HS-27A (cell line): Measurements from ENCODE around the gene SF3B1.
"Not testable (repeated sequence)": the region's sequence is repeated elsewhere in the genome, so short reads cannot be mapped to it uniquely, and the experiment has no call there.

Source experiments
- DNase-seq: peaks from one replicate; pipeline ENCODE4 v3.0.0-alpha.2; 2012; ENCODE audit warnings: low read depth, missing footprints

The SF3B1 gene

DNA sequence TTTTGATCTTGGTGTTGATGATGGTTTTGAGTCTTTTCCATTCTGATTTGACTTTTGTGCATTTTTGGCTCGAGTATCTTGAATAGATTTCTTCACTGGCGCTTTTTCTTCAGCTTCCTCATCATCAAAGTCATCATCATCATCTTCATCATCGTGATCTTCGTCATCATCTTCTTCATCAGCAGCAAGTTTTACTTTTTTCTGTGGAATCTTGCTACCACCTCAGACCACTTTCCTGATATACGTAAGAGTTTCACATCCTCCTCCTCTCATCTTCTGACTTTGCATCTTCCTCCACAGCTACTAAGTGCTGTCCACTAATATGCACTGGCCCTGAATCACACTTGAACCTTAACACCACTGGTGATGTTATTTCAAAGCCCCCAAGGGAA is 54.9 kb downstream of the SF3B1 start:
- not testable (repeated sequence) for DNase-seq

DNA sequence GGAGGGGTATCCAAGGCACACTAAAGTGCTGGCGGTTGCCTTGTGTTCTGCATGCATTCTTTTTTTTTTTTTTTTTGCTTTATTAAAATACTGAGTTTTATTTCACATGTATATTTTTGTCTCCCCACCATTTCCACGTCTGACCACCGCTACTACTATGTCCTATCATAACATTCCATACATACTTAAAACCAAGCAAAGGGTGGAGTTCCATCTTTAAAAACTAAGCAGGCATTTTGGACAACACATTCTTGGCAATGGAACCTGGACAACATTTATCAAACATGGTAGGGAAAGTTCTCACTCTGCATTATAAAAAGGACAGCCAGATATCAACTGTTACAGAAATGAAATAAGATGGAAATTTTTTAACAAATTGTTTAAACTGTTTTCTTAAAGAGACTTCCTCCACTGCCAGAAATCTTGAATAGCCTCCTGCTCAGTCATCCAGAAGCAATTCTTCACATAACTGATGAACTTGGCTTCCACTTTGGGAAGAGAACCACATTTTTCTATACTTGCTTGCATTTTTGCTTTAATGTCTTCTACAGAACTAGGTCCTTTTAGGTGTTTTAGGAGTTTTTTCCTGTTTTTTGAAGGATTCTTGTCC is 55.4 kb downstream of the SF3B1 start:
- not testable (repeated sequence) for DNase-seq

DNA sequence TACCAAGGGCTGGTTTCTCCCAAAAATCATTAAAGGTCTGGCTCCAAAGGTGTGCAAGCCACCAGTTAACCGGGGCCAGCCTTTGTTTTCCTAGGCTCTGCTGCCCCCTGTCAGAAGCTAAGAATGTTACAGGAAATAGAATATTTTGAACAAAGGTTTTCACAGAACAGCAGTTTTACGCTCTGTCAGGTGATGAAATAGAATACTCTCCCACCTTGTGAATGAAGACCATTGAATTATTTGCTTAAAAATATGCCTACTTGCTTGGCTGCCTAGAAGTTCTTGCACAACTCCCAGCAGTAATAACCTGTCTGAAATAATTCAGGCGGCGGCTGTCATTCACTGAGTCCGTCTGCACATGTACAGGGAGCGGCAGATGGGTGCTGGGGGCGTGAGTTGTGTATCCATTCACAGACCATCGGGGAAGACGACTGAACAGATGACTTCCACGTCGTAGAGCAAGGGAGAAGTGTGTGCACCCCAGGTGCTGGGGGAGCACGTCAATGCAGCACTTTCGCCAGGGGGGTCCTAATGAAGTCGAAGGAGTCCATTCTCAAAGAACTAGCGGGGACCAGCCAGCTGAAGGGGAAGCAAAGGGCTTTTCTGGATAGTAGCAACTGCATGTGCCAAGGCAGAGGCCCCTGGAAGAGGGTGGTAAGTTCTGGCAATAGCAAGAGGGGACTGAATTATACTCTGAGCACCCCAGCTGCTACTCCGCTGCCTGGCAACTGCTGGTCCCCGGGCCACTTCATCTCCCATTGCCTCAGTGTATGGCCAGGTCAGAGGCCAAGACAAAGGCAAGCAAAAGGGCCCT is 56.1 kb downstream of the SF3B1 start:
- DNase-seq: no peak

DNA sequence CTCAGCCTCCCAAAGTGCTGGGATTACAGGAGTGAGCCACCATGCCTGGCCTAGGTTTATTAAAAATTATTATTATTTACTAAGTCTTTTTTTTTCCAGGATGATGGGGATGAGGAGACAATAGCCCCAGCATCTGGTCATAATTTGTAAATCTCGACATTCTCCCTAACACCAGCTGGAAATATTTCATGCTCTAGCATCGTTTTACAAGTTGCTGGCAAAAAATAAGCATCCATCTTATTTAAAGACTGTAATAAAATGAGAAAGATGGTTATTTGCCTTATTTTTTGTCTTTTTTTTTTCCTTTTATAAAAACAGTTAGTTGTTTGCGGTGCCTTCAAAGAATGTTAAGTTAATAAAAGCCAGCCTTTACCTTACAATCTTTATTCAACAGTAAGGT is 56.7 kb downstream of the SF3B1 start:
- DNase-seq: no peak

DNA sequence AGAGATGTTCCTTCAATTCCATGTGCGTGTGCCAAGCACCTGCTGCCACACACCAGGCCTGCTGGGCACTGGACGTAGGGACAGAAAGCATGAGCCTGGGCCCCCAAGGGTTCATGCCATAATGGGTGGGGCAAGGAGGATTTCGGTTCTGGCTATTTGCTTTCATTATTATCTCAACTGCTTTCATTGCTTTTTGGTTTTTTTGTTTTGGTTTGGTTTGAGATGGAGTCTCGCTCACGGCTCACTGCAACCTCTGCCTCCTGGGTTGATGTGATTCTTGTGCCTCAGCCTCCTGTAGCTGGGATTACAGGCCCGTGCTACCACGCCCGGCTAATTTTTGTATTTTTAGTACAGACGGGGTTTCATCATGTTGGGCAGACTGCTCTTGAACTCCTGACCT is 57.2 kb downstream of the SF3B1 start:
- DNase-seq: no peak

DNA sequence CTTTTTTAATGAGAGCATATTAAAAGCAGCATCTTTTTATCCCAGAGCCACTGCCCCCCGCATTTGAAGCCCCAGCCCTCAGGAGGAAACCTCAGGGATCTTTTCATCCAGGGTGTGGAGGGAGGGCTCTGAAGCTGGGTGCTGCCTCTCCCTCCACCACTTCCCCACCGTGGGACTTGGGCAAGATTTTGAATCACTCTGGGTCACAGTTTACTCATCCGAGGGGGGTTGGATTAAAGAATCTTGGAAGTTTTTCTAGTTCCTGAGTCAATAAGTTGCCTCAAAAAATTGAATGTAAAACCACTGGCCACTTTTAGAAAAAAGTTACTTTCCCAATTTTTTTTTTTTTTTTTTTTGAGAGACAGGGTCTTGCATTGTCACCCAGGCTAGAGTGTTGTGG is 62.2 kb downstream of the SF3B1 start:
- no peak for DNase-seq

DNA sequence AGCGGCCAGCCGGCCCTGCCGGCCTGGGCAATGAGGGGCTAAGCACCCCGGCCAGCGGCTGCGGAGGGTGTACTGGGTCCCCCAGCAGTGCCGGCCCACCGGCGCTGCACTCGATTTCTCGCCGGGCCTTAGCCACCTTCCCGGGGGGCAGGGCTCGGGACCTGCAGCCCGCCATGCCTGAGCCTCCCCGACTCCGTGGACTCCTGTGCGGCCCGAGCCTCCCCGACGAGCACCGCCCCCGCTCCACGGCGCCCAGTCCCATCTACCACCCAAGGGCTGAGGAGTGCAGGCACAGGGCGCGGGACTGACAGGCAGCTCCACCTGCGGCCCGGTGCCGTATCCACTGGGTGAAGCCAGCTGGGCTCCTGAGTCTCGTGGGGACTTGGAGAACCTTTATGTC is 64.2 kb downstream of the SF3B1 start:
- not testable (repeated sequence) for DNase-seq

DNA sequence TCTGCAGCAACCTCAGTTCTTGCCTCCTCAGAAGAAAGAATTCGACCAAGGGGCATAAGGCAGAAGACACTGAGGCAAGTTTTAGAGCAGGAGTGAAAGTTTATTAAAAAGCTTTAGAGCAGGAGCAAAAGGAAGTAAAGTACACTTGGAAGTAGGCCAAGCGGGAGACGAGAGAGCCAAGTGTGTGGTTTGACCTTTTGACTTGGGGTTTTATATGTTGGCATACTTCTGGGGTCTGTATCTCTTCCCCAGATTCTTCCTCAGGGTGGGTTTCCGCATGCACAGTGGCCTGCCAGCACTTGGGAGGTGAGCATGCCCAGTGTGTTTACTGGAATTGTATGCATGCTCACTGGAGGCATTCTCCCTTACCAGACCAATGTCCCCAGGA is 64.9 kb downstream of the SF3B1 start:
- no peak for DNase-seq

DNA sequence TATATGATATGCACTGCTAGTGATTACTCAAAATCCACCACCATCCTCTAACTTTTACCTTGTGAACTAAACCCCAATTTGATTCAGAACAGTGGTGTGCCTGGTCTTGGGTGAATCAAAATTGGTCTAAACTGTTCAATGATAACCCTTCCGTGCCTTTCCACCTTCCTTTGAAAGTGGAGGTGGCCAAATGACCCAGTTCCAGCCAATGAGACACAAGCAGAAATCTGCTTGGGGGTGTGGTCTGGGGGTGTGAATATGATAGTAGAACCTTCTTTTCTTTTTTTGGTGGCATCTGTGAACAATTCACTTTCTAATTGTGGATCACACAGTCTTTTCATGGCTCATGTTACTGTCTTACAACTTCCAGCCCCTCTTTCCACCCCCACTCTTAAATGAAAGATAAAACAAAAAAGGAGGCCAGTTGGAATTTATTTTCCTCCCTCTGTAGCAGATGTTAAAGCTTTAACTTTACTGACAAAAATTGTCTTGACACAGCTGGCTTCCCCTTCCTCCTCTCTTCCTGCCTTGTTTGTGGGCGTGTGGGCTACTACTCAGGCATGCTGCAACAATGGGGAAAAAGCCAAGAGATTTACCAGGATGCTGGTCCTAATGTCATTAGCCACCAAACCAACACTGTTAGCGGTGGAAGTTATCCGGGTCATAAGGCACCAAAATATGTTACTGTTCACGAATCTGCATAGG is 65.4 kb downstream of the SF3B1 start:
- no peak for DNase-seq

DNA sequence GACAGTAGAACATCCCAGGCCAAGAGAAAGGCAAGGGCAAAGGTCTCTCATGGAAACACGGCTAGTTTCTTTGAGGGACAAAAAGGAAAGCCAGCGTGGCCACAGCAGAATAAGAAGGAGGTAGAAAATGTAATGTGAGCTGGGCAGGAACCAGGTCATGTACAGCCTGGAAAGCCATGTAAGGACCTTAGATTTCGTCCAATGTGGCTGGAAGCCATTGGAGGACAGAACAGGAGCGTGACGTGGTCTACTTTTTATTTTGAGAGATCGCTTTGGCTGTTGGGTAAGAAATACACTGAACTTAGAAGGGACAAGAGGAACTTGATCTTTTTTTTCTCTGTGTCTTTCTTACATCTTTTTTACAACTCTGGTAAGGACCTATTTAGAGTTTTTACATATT is 66.4 kb downstream of the SF3B1 start:
- DNase-seq: no peak

DNA sequence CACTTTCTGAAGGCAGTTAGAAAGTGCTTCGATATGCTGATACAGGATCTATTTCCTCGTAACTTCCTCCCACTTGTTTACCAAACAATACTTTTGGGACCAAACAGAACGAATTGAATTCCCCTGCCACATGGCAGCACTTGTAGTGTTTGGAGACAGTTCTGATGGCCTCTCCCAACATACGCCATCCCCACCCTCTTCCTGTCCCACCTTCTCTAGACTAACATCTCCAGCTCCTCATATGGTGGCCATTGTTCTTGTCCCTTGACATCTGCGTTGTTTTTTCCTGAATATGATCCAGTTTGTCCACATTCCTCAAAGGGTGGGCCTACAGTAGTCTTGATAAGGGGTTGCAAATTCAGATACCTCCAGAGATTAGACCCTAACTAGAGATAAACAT is 70.8 kb downstream of the SF3B1 start:
- no peak for DNase-seq

DNA sequence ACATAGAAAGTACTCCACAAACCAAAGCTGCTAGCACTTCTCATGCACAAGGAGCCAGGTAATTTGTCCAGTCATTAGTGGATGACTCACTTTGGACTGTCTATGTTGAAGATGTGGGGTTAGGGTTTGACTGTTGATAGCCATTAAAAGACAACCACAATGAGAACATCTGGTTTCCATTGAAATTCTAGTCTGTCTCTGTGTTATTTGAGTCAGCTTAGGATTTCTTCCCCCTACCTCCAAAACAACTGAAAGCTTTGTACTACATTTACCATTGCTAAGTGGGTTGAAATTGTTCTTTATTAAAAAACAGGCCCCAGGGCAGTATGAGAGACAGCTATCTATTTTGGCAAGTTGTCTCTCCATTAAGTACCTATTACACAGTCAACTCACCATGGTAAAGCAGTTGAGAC is 74.1 kb downstream of the SF3B1 start:
- no peak for DNase-seq

DNA sequence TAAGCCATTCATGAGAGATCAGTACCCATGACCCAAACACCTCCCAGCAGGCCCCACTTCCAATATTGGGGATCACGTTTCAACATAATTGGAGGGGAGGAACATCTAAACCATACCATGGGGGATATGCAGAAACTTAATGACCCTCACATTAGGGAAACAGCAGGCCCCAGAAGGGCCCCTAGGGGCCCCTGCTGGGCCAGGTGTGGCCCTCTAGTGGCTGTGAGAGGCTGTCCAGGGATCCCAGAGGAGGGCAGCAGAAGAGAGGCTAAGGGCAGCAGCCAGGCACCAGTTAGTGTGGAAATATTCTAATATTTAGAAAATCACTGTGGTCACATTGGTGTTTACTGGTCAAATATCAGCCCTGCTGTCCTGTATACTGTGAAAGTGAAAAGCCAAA is 75.0 kb downstream of the SF3B1 start:
- no peak for DNase-seq

DNA sequence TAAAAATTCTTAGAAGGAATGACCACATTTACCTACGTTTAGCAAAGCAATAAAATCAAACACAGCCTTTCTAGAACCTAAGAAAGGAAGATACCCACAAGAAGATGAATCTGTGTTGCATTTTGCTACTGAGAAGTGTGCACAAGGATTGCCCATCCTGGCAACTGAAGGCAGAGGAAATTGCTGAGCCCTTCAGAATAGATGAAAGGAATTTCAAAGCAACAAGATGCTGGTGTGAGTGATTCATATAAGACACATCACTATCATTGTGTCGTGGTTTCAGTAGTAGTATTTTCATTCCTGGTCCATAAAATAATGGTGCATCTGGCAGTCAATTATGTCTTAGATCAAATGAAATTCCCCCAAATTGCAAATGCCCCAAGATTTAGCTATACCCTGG is 75.9 kb downstream of the SF3B1 start:
- DNase-seq: no peak

DNA sequence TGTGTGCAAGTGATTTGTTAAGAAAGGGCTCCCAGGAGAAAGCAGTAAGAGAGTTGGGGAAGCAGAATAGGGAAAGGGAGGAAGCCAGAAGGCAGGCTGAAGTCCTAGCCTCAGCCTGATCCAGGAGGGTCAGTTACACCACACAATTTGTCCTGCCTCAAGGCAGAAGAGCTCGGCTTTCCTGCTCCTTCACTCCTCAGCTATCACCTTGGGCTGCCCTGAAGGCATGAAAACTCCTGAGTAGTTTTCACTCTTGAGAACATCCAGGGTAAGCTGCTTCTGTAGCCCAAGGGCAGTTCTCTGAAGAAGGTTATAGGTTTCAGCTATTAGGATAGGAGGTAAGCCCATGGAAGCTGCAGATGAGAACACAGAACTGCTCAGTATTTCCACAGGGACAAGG is 76.8 kb downstream of the SF3B1 start:
- DNase-seq: no peak

DNA sequence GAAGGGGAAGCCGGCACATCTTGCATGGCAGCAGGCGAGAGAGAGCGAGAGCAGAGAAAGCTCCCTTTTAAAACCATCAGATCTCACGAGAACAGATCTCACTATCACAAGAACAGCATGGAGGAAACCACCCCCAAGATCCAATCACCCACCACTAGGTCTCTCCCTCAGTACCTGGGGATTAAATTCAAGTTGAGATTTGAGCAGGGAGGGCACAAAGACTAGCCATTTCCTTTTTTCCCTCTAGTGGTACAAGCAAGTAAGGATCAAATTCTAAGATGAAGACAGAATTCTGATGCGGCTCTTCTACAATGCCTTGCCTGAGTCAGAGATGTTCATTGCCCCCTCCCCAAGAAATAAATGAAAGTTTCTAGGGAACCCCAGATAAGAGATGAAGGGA is 78.7 kb downstream of the SF3B1 start:
- DNase-seq: no peak

DNA sequence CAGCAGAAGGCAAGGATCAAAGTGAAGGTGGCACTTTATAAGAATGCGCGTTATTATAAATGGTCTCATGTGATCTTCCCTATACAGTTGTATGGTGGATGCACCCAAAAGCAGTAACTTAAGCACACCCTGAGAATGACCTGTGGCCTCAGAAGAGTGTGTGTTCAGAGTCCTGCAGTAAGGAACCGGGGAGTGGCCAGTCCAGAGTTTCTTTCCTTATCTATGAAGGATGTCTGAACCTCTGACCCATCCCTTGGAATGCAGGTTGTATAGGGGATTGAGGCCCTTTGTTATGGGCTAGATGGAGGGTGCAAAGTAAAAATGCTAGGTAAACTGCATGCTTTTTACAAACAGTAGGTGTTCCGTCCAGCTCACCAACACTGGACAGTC is 80.7 kb downstream of the SF3B1 start:
- DNase-seq: no peak

DNA sequence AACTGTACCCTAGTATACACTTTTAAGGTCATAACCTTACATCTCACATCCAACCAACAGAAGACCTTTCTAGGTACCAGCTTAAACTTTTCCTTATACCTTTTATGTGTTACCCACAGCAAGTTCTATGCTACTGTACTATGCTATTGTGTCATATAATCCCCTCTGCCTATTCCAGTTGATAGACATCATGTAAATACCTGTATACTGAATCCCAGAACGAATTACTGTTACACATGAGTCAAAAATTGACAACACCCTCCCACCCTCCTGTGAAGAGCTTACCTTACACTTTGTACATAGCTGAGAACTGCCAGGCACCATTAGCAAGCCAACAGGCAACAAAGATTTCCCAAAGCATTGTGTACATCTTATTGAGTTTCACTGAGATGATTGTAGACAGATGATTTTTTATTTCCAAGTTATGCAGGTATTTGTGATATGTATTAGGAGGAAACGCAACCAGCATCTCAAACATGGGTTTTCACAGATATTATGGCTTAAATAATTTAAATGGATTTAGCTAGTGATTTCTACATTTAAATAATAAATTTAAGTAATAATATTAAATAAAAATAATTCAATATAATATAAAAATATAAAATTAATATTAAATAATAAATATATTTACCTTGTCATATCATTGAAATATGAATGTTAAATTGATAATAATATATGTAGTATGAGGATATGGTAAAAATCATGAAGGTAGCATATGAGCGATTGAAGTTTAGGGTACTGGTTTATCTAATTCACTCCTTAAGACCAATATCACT is 81.2 kb downstream of the SF3B1 start:
- DNase-seq: no peak

DNA sequence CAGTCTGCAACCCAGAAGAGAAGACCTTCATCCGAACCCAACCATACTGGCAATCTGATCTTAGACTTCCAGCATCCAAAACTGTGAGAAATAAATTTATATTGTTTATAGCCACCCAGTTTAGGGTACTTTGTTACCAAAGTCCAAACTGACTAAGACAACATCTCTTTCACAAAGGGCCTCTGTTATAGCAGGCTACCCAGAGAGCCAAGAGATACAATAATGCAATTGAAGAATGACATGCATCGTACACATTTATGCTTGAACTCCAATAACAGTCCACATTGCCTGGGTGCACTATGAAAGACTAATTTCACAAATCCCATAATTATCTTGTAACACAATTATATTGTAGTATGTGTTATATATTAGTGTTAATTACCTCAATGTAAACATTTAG is 85.1 kb downstream of the SF3B1 start:
- no peak for DNase-seq

DNA sequence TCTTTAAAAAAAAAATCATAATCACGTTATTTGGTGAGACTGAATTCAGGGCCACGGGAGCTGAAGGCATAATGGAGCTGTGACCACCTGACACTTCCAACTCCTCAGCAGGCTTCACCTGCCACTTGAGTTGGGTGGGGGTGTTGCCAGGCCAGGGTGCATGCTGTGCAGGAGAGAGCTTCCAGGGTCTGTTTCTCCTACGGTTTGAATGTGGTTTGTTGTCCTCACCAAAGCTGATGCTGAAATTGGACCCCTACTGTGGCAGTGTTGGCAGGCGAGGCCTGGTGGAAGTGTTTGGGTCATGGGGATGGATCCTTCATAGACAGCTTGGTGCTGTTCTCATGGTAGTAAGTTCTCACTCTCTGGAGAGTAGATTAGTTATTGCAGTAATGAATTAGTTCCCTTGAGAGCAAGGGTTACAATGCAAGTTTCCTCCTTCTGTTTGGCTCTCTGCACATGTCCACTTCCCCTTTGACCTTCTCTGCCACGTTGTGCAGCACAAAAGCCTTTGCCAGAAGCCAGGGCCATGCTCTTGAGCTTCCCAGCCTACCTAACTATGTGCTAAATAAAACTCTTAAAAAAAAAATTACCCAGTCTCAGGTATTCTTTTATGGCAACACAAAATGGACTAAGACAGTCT is 86.0 kb downstream of the SF3B1 start:
- no peak for DNase-seq

DNA sequence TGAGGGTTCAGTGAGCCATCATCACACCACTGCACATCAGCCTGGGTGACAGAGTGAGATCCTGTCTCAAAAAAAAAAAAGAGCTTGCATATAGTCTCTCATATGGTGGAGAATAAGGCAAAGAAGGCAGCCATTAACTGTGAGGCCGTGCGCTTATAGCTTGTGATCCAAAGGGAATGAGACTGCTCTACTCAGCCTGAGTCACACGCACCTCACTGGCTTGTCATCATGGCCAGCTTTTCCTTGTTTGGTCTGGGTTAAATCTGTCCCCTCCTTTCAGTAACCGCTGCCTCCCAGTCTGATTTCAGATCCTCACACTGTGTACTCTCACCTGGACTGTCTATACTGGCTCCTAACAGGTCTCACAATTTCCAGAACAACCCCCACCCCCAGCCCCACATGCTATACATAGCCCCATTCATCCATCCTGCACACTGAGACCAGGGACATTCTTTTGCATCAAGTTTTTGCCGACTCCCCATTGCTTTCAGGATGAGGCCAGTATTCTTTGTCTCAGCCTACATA is 88.9 kb downstream of the SF3B1 start:
- no peak for DNase-seq

DNA sequence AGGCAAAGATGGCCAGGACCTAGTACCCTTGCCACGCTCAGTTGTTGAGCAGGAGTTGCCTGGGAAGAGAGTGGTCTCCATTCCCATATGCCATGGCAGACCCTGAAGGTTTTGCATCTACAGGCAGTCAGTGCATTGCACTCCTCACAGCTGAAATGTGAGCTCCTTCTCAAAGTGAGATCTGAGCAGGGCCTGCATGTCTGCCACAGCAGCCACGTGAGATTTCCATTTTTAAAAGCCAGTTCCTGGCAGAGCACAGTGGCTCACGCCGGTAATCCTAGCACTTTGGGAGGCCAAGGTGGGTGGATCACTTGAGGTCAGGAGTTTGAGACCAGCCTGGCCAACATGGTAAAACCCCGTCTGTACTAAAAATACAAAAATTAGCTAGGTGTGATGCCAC is 90.9 kb downstream of the SF3B1 start:
- not testable (repeated sequence) for DNase-seq
